ENCODE measurements around the gene USP50. TPM values are rescaled to one million over a fixed set of nuclear protein-coding genes. Genes with fewer than 3 reads are reported as not detected.

USP50 gene
- total RNA-seq (1 to 10 TPM in 2 of 7 donors, under 1 TPM in 2, not detected in 3; 0.57 to 2.6 (median 1.2) TPM), polyA plus RNA-seq (not detected)
- long read RNA-seq, donor 1: 0 reads
- long read RNA-seq, donor 2: 0 reads

GRCh38 chr15:50546566-50546965 is at the start of gene USP50:
TSS of gene USP50 (minus strand) at chr15:50546666. CDS start at chr15:50546525, 141 bp downstream.
- no peak within 1 kb of the TSS for H3K4me3 ChIP-seq
- no peak for DNase-seq
- H3K36me3 ChIP-seq: no peaks in the 10 kb centered on the region
- H3K27me3 ChIP-seq (replicated peaks in 1 of 7): peaks cover 0 to 4% (median 0%) of the 10 kb centered on the region in 7 donors
- no peaks in the 10 kb centered on the region for H3K4me1 ChIP-seq
- 92 to 96% (median 96%) methylated on average over 5 of the region's 5 CpGs for WGBS, 5 donors
- H3K27ac ChIP-seq: no peak within 1 kb of the TSS
- intact Hi-C loops (cut with DNase I; ENCODE audit: low total_unique reads): no loop called here
- TF ChIP-seq, protein P1, sequence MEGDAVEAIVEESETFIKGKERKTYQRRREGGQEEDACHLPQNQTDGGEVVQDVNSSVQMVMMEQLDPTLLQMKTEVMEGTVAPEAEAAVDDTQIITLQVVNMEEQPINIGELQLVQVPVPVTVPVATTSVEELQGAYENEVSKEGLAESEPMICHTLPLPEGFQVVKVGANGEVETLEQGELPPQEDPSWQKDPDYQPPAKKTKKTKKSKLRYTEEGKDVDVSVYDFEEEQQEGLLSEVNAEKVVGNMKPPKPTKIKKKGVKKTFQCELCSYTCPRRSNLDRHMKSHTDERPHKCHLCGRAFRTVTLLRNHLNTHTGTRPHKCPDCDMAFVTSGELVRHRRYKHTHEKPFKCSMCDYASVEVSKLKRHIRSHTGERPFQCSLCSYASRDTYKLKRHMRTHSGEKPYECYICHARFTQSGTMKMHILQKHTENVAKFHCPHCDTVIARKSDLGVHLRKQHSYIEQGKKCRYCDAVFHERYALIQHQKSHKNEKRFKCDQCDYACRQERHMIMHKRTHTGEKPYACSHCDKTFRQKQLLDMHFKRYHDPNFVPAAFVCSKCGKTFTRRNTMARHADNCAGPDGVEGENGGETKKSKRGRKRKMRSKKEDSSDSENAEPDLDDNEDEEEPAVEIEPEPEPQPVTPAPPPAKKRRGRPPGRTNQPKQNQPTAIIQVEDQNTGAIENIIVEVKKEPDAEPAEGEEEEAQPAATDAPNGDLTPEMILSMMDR (IDR thresholded peaks at IDR 0.05 in 8 of 11, conservative IDR thresholded peaks at IDR 0.05 in 3 of 11): no peak
- TF ChIP-seq POLR2AphosphoS5 (IDR thresholded peaks at IDR 0.05): no peak
- no peak for TF ChIP-seq POLR2A (IDR thresholded peaks at IDR 0.05)
- H3K9me3 ChIP-seq: no peaks in the 10 kb centered on the region

- DNase-seq: no peak
- H3K36me3 ChIP-seq: peaks cover 0 to 100% (median 78%) of the 10 kb centered on the region in 6 donors
- no peaks in the 10 kb centered on the region for H3K27me3 ChIP-seq (replicated peaks in 1 of 7)
- no peaks in the 10 kb centered on the region for H3K9me3 ChIP-seq
- no peak overlapping the region for H3K4me3 ChIP-seq
- intact Hi-C loops (cut with DNase I; ENCODE audit: low total_unique reads): loop anchor here (10.0 kb wide), 1 partner anchor 100 kb away; no protein-coding TSS in a partner anchor
- H3K27ac ChIP-seq: no peak overlapping the region
- H3K4me1 ChIP-seq: no peaks in the 10 kb centered on the region
- TF ChIP-seq, protein P1 (IDR thresholded peaks at IDR 0.05 in 8 of 11, conservative IDR thresholded peaks at IDR 0.05 in 3 of 11): no peak
- TF ChIP-seq POLR2A (IDR thresholded peaks at IDR 0.05) (no peak), POLR2AphosphoS5 (IDR thresholded peaks at IDR 0.05) (no peak)
- WGBS, 5 donors: 93 to 100% (median 98%) methylated on average over 2 of the region's 2 CpGs
Observed at GRCh38 chr15:50594311-50594710, 47.8 kb upstream of the USP50 start.

- no peaks in the 10 kb centered on the region for H3K27me3 ChIP-seq (replicated peaks in 1 of 7)
- H3K9me3 ChIP-seq: no peaks in the 10 kb centered on the region
- no peak for TF ChIP-seq POLR2AphosphoS5 (IDR thresholded peaks at IDR 0.05)
- TF ChIP-seq, protein P1 (IDR thresholded peaks at IDR 0.05 in 8 of 11, conservative IDR thresholded peaks at IDR 0.05 in 3 of 11): no peak
- no peak for TF ChIP-seq POLR2A (IDR thresholded peaks at IDR 0.05)
- no peaks in the 10 kb centered on the region for H3K4me1 ChIP-seq
- no peak overlapping the region for H3K4me3 ChIP-seq
- 53 to 80% (median 79%) methylated on average over 3 of the region's 3 CpGs for WGBS, 5 donors
- DNase-seq: no peak
- peaks cover under 1 to 100% (median 80%) of the 10 kb centered on the region in 6 donors for H3K36me3 ChIP-seq
- intact Hi-C loops (cut with DNase I; ENCODE audit: low total_unique reads): loop anchor here (10.0 kb wide), 1 partner anchor 99 kb away; no protein-coding TSS in a partner anchor
- no peak overlapping the region for H3K27ac ChIP-seq
Observed at GRCh38 chr15:50593761-50594160, 47.3 kb upstream of the USP50 start.

DNA sequence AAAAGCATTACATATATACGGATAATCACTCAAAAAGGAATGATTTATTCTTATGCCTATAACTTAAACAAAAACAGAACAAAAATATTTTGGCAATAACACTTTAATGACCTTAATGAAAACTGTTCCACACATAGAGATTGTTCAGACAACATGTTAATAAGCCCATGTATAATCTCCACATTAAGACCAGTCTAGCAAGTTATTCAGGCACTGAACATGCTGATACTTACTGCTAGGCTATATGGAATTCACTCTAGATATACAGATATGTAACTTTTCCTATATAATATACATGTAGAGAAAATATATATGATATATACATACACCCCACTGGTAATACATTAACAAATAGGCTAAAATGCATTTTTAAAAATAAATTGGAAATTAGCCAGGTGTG is 43.8 kb upstream of the USP50 start:
- no peaks in the 10 kb centered on the region for H3K4me1 ChIP-seq
- TF ChIP-seq, protein P1 (IDR thresholded peaks at IDR 0.05 in 8 of 11, conservative IDR thresholded peaks at IDR 0.05 in 3 of 11): no peak
- TF ChIP-seq POLR2AphosphoS5 (IDR thresholded peaks at IDR 0.05) (no peak), POLR2A (IDR thresholded peaks at IDR 0.05) (no peak)
- intact Hi-C loops (cut with DNase I; ENCODE audit: low total_unique reads): loop anchor here (10.0 kb wide), 1 partner anchor 95 kb away; no protein-coding TSS in a partner anchor
- DNase-seq: no peak
- peaks cover 4 to 100% (median 78%) of the 10 kb centered on the region in 6 donors for H3K36me3 ChIP-seq
- H3K9me3 ChIP-seq: no peaks in the 10 kb centered on the region
- H3K27ac ChIP-seq: no peak overlapping the region
- WGBS, 5 donors: 94 to 100% (median 98%) methylated on average over 1 of the region's 1 CpG
- H3K27me3 ChIP-seq (replicated peaks in 1 of 7): no peaks in the 10 kb centered on the region
- H3K4me3 ChIP-seq: no peak overlapping the region
